Thoracic aorta (tissue), 2 donors: ENCODE data around the gene MAD1L1. TPM values are rescaled to one million over a fixed set of nuclear protein-coding genes. Genes with fewer than 3 reads are reported as not detected.

Experiments used
- ATAC-seq: fragments of 150-250 bp; one replicate; pipeline ENCODE4 v1.8.0; 2017; ENCODE audit warnings: low read depth; ENCODE audit not compliant: insufficient number of reproducible peaks, low FRiP score
- DNase-seq: peaks from one replicate; pipeline ENCODE4 v3.0.0-alpha.2; 2020; ENCODE audit warnings: low spot score
- H3K27ac ChIP-seq, 2 donors: fragments of 200-600 bp; sonication (generic); 1 replicate in 1 of 2; 2 replicates in 1 of 2; pipeline ENCODE4 v1.5.1; 2016; ENCODE audit warnings: mild to moderate bottlenecking in 2 of 2, moderate library complexity in 2 of 2
- H3K27me3 ChIP-seq: fragments of 200-600 bp; sonication (generic); replicated peaks from 2 replicates; pipeline ENCODE4 v1.6.0; 2016; ENCODE audit warnings: mild to moderate bottlenecking; ENCODE audit not compliant: insufficient read depth
- H3K36me3 ChIP-seq: fragments of 200-600 bp; sonication (generic); one replicate; pipeline ENCODE4 v1.5.1; 2016
- H3K4me1 ChIP-seq, 2 donors: fragments of 200-600 bp; sonication (generic); 1 replicate in 1 of 2; 2 replicates in 1 of 2; pipeline versions ENCODE4 v1.5.1 to v1.6.0; 2016; ENCODE audit warnings: low read depth in 2 of 2, mild to moderate bottlenecking in 1 of 2; ENCODE audit not compliant: control insufficient read depth in 1 of 2
- H3K4me3 ChIP-seq: fragments of 200-600 bp; sonication (generic); 2 replicates; pipeline ENCODE4 v1.5.1; 2016; ENCODE audit warnings: mild to moderate bottlenecking
- H3K9me3 ChIP-seq: fragments of 200-600 bp; sonication (generic); 2 replicates; pipeline ENCODE4 v1.5.1; 2016
- total RNA-seq, 2 donors: library from RNA; depleted of rRNA; stranded (reverse); fragments of >200 nt; gene quantifications; one replicate each; pipeline versions ENCODE4 v1.1.0 to v1.2.3, GENCODE V29; 2016
- TF ChIP-seq, protein P1 (sequence below): fragments of 200-600 bp; sonication (generic); IDR thresholded peaks from one replicate; pipeline ENCODE4 v1.5.1; 2019; ENCODE audit warnings: antibody characterized with exemption

Gene MAD1L1
- total RNA-seq, 2 donors from 2014 or later, result 27.4 to 41.3 TPM

DNA sequence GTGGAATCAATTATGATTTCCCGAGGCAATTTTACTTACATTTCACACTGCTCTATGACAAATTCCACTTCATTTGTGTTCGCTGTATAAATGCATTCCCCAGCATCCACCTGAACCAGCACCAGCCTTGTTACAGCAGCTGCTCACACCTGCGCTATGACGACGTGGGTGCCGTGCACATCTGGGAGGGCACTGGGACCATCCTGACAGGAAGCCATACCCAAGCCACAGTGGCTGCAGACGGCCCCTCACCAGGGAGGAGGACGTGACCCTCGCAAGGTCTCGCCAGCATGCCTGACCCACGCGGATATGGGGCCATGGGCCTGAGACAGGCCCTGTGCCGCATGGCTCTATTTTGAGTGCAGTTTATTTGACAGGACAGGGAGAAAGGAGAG is 201.3 kb downstream of the MAD1L1 start:
- ATAC-seq, result no peak
- peaks cover 10% of the 10 kb centered on the region for H3K9me3 ChIP-seq
- no peak overlapping the region for H3K4me3 ChIP-seq
- no peak for DNase-seq
- no peaks in the 10 kb centered on the region for H3K27me3 ChIP-seq
- TF ChIP-seq, protein P1, sequence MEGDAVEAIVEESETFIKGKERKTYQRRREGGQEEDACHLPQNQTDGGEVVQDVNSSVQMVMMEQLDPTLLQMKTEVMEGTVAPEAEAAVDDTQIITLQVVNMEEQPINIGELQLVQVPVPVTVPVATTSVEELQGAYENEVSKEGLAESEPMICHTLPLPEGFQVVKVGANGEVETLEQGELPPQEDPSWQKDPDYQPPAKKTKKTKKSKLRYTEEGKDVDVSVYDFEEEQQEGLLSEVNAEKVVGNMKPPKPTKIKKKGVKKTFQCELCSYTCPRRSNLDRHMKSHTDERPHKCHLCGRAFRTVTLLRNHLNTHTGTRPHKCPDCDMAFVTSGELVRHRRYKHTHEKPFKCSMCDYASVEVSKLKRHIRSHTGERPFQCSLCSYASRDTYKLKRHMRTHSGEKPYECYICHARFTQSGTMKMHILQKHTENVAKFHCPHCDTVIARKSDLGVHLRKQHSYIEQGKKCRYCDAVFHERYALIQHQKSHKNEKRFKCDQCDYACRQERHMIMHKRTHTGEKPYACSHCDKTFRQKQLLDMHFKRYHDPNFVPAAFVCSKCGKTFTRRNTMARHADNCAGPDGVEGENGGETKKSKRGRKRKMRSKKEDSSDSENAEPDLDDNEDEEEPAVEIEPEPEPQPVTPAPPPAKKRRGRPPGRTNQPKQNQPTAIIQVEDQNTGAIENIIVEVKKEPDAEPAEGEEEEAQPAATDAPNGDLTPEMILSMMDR, result no peak
- H3K27ac ChIP-seq, result no peak overlapping the region
- H3K36me3 ChIP-seq, result no peaks in the 10 kb centered on the region
- H3K4me1 ChIP-seq, result no peaks in the 10 kb centered on the region

DNA sequence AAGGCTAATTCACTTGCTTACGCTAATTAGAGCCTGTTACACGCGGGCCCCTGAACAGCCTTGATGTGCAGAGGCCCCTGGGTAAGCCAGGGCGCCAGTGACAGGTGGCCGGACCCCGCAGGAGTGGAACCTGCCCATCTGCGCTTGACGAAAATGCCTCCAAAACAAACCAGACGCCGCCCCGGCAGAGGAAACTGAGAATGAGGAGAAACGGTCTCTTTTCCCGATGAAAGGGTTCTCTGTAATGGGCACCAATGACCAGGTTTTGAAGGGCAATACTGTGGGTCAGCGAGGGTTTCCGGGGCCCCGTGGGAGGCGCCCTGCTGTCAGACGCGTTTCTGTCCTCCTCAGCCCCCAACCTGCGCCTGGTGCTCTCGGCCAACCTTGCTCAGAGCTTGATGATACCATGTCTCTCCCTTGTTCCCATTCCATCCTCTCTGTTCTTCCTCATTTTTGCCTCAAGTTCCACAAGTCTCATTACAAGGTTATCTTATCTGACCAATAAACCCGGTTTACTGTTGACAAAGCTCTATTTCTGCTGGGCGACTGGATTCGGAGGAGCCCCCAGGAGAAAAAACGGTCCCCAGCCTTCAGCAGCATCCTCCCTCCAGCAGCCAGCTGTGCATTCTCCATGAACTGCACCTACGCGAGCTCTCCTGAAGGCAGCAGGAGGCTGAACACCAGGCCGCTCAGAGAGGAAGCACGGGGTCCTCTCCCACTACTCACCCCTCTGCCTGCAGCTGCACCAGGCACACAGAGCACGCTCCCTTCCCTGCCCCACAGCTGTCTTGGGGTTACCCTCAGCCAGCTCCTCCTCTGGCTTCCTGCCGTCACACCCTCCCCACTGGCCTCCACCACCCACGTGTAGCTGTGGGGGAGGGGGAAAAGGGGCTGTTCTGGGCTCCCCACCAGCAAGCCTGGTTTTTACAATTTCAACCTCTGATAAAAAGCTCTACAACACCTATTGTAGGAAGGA is 202.0 kb downstream of the MAD1L1 start:
- Histone ChIP-seq H3K36me3 (no peaks in the 10 kb centered on the region), H3K27ac (no peak overlapping the region), H3K27me3 (no peaks in the 10 kb centered on the region), H3K9me3 (peaks cover 10% of the 10 kb centered on the region), H3K4me3 (no peak overlapping the region), H3K4me1 (no peaks in the 10 kb centered on the region)
- TF ChIP-seq, protein P1, result no peak
- DNase-seq, result no peak
- ATAC-seq, result no peak

DNA sequence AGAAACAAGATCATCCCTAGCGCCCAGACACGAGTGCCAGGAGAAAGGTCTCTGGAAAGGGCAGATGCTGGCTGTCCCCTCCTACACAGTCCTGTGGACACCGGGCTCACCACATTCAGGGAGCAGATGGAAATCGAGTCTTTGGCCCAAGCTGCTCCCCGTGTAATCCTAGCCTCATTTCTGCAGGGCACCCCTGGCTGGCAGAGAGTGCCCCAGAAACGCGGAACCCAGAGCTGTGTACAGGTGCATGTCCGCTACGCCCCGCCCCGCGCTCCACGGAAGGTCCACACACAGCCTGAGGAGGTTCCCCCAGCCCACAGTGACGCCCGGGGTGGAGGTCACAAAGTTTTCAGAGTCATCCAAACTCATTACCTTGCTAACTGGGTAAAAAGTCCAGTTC is 202.8 kb downstream of the MAD1L1 start:
- H3K4me3 ChIP-seq, result no peak overlapping the region

DNA sequence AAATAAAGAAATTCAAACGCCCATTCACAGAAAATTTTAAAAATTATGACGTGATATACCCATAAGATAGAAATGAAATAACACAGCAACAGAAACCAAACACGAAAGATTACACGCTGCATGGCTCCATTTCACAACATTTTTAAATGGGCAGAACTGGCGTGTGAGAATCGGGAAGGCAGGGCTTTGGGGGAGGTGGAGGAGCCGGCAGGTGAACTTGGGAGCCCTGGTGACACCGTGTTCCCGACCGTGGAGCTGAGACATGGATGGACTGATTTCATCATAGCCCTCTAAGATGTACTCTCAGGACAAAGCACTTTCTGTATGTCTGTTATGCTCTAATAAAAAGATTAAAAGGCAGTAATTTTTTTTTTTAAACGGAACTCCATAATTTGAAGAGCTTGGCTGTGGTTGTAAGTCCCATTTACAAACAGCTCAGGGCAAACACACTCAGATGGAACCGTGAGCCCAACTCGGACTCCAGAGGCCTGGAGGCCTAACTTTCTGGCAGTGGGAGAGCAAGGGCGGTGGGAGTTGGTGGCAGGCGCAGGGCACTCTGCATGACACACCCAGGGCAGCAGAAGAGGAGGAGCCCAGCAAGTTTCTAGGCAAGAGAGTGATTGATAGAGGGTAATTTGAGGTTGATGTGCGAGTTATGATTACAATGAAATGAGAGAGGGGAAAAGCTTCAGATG is 203.4 kb downstream of the MAD1L1 start:
- Histone ChIP-seq H3K27me3 (no peaks in the 10 kb centered on the region), H3K4me3 (no peak overlapping the region), H3K27ac (no peak overlapping the region), H3K36me3 (no peaks in the 10 kb centered on the region), H3K4me1 (no peaks in the 10 kb centered on the region), H3K9me3 (peaks cover 23% of the 10 kb centered on the region)
- ATAC-seq (no peak), DNase-seq (no peak)
- TF ChIP-seq, protein P1, result no peak

More for the DNA sequence above, 202.8 kb downstream of the MAD1L1 start:
- Histone ChIP-seq H3K27me3 (no peaks in the 10 kb centered on the region), H3K27ac (no peak overlapping the region), H3K36me3 (no peaks in the 10 kb centered on the region), H3K9me3 (peaks cover 17% of the 10 kb centered on the region), H3K4me1 (no peaks in the 10 kb centered on the region)
- ATAC-seq (no peak), DNase-seq (no peak)
- TF ChIP-seq, protein P1, result no peak

DNA sequence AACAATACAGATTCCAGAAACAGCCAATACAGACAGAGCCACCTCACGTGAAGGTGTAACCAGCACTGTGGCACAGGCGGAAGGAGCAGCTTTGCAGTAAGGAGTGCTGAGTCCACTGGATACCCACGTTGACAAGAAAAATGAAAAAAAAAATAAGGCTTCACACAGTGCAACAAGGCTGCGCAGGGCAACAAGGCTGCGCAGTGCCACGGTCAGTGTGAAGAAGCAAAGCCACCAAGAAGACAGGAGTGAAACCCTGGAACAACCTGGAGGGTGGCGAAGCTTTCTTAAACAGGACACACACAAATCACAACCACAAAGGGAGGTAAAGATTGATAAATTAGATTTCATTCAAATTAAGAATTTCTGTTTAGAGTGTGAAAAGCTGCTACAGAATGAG is 204.0 kb downstream of the MAD1L1 start:
- no peak for ATAC-seq
- Histone ChIP-seq H3K9me3 (peaks cover 24% of the 10 kb centered on the region), H3K4me3 (no peak overlapping the region), H3K36me3 (no peaks in the 10 kb centered on the region), H3K4me1 (no peaks in the 10 kb centered on the region), H3K27me3 (no peaks in the 10 kb centered on the region), H3K27ac (no peak overlapping the region)
- DNase-seq, result no peak
- TF ChIP-seq, protein P1, result no peak
